GM13976 (cell line): ENCODE results near the gene STARD10.

Experiments
- DNase-seq: peaks from one replicate; pipeline ENCODE4 v3.0.0; 2012; ENCODE audit warnings: low spot score
- CTCF ChIP-seq: IDR thresholded peaks from 2 replicates; pipeline ENCODE4 v1.5.1; 2012; ENCODE audit warnings: borderline replicate concordance, mild to moderate bottlenecking; ENCODE audit not compliant: insufficient read depth; ENCODE audit errors: extremely low read depth, missing control alignments, control extremely low read depth
- in situ Hi-C: fragments of 300-500 bp; cut with MboI; formaldehyde crosslinking; loops from one replicate; pipeline ENCODE4 v1.12.0; 2022; ENCODE audit warnings: low sequenced_read_pairs, mixed read lengths, inconsistent platforms; ENCODE audit not compliant: unreplicated experiment

Gene STARD10

GRCh38 chr11:72750086-72750485 lies 43.8 kb downstream of the STARD10 start:
- DNase-seq: no peak
- no peak for TF ChIP-seq CTCF
- in situ Hi-C loops: no loop called here

GRCh38 chr11:72747289-72747855 lies 46.5 kb downstream of the STARD10 start:
- in situ Hi-C loops: no loop called here
- DNase-seq: no peak

GRCh38 chr11:72746821-72747220 lies 47.0 kb downstream of the STARD10 start:
- in situ Hi-C loops: no loop called here
- TF ChIP-seq CTCF: no peak
- no peak for DNase-seq

More at GRCh38 chr11:72747289-72747855, 46.5 kb downstream of the STARD10 start:
- TF ChIP-seq CTCF: no peak

GRCh38 chr11:72745925-72746550 lies 47.8 kb downstream of the STARD10 start:
- in situ Hi-C loops: no loop called here
- no peak for DNase-seq
- TF ChIP-seq CTCF: no peak

GRCh38 chr11:72745511-72745910 lies 48.3 kb downstream of the STARD10 start:
- TF ChIP-seq CTCF: no peak
- no peak for DNase-seq
- in situ Hi-C loops: no loop called here

GRCh38 chr11:72744474-72744873 lies 49.4 kb downstream of the STARD10 start:
- in situ Hi-C loops: no loop called here
- no peak for TF ChIP-seq CTCF
- no peak for DNase-seq
